Osteoblast (primary cell): ENCODE results near the gene SYNM. TPM values are rescaled to one million over a fixed set of nuclear protein-coding genes. Genes with fewer than 3 reads are reported as not detected.

Experiments
- DNase-seq: peaks from one replicate; pipeline ENCODE4 v3.0.0; 2011; ENCODE audit warnings: low spot score, mixed read lengths; ENCODE audit not compliant: insufficient read length; ENCODE audit errors: missing footprints
- H2AFZ ChIP-seq: 2 replicates; pipeline ENCODE4 v1.6.0; 2011; ENCODE audit warnings: mild to moderate bottlenecking, low read length
- H3K27ac ChIP-seq: 2 replicates; pipeline ENCODE4 v1.5.1; 2011; ENCODE audit warnings: mild to moderate bottlenecking, low read depth, low read length, moderate library complexity
- H3K27me3 ChIP-seq: 2 replicates; pipeline ENCODE4 v1.6.0; 2012; ENCODE audit warnings: mild to moderate bottlenecking, control low read depth, inconsistent platforms, low read length, moderate library complexity; ENCODE audit not compliant: insufficient read depth
- H3K36me3 ChIP-seq: 2 replicates; pipeline ENCODE4 v1.5.1; 2011; ENCODE audit warnings: mild to moderate bottlenecking, low read length, control low read depth, moderate library complexity; ENCODE audit not compliant: insufficient read depth
- H3K4me1 ChIP-seq: 2 replicates; pipeline ENCODE4 v1.5.1; 2011; ENCODE audit warnings: mild to moderate bottlenecking, low read length, control low read depth, moderate library complexity; ENCODE audit not compliant: insufficient read depth
- H3K4me2 ChIP-seq: 2 replicates; pipeline ENCODE4 v1.6.0; 2011; ENCODE audit warnings: mild to moderate bottlenecking, low read length; ENCODE audit not compliant: insufficient read depth
- H3K4me3 ChIP-seq: fragments of 200-600 bp; sonication (generic); 3 replicates; pipeline ENCODE4 v1.5.1; 2012; ENCODE audit warnings: mild to moderate bottlenecking, low read length, inconsistent platforms; ENCODE audit not compliant: insufficient read depth
- H3K79me2 ChIP-seq: 2 replicates; pipeline ENCODE4 v1.6.0; 2012; ENCODE audit warnings: mild to moderate bottlenecking, low read length, control low read depth, inconsistent platforms; ENCODE audit not compliant: insufficient read depth
- H3K9me3 ChIP-seq: 2 replicates; pipeline ENCODE4 v1.5.1; 2011; ENCODE audit warnings: low read depth, low read length, control low read depth
- H4K20me1 ChIP-seq: 2 replicates; pipeline ENCODE4 v1.6.0; 2012; ENCODE audit warnings: mild to moderate bottlenecking, low read length, control low read depth; ENCODE audit not compliant: insufficient read depth
- total RNA-seq: library from RNA; depleted of rRNA; stranded (reverse); fragments of >200 nt; gene quantifications from 2 replicates; pipeline ENCODE4 v1.2.3, GENCODE V29; 2012
- TF ChIP-seq, protein P1 (sequence below): IDR thresholded peaks from 2 replicates; pipeline ENCODE4 v1.5.1; 2011; ENCODE audit warnings: mild to moderate bottlenecking, low read depth, low read length, moderate library complexity; ENCODE audit errors: extremely low read depth

The SYNM gene
- total RNA-seq, 1 donor: 4.0 TPM

DNA sequence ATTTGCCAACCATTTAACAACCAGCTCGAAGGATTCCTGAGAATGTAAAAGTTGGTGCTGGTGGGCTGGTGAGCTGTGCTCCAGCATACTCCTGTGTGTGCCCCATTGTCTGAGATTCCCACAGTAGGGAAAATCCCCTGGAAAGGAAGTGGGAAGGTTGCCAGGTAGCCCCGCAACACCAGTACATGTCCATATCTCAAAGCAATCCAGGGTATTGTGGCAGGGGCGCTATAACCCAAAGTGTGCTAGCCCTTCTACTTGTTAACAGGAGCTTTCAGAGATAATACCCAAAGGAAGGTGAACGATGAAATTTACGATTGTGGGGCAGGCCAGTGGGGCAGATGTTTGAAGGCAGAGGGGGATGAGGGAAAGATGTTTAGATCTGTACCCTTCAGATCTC, 42.7 kb upstream of the SYNM start:
- H2AFZ ChIP-seq: no peak overlapping the region
- H3K36me3 ChIP-seq: no peaks in the 10 kb centered on the region
- H3K27me3 ChIP-seq: peaks cover 7% of the 10 kb centered on the region
- no peak overlapping the region for H3K27ac ChIP-seq
- no peak for DNase-seq
- no peaks in the 10 kb centered on the region for H3K9me3 ChIP-seq
- TF ChIP-seq, protein P1, sequence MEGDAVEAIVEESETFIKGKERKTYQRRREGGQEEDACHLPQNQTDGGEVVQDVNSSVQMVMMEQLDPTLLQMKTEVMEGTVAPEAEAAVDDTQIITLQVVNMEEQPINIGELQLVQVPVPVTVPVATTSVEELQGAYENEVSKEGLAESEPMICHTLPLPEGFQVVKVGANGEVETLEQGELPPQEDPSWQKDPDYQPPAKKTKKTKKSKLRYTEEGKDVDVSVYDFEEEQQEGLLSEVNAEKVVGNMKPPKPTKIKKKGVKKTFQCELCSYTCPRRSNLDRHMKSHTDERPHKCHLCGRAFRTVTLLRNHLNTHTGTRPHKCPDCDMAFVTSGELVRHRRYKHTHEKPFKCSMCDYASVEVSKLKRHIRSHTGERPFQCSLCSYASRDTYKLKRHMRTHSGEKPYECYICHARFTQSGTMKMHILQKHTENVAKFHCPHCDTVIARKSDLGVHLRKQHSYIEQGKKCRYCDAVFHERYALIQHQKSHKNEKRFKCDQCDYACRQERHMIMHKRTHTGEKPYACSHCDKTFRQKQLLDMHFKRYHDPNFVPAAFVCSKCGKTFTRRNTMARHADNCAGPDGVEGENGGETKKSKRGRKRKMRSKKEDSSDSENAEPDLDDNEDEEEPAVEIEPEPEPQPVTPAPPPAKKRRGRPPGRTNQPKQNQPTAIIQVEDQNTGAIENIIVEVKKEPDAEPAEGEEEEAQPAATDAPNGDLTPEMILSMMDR: no peak
- no peak overlapping the region for H3K4me2 ChIP-seq
- H3K79me2 ChIP-seq: no peaks in the 10 kb centered on the region
- no peaks in the 10 kb centered on the region for H4K20me1 ChIP-seq
- H3K4me3 ChIP-seq: no peak overlapping the region
- peaks cover 8% of the 10 kb centered on the region for H3K4me1 ChIP-seq

DNA sequence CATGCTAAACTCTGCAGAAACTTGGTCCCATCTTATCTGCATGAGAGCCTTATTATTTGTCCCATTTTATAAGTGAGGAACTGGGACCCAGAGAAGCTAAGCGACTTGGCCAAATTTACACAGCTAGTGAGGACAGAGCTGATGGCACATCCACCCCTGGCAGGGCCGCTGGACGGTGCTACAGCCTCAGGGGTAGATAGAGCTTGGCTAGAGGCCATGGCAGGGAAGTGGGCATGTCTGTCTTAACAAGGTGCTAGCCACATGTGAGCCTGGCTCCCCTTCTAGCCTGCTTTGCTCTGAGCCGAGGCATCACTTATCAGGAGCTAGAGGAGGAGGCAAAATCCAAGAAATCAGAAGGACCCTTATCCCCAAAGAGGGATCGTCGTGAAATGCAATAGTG, 36.7 kb upstream of the SYNM start:
- DNase-seq: no peak
- TF ChIP-seq, protein P1: no peak
- Histone ChIP-seq H4K20me1 (no peaks in the 10 kb centered on the region), H3K9me3 (no peaks in the 10 kb centered on the region), H3K4me1 (no peaks in the 10 kb centered on the region), H2AFZ (no peak overlapping the region), H3K79me2 (no peaks in the 10 kb centered on the region), H3K36me3 (no peaks in the 10 kb centered on the region), H3K27ac (no peak overlapping the region), H3K4me3 (no peak overlapping the region), H3K27me3 (peaks cover 3% of the 10 kb centered on the region), H3K4me2 (no peak overlapping the region)

DNA sequence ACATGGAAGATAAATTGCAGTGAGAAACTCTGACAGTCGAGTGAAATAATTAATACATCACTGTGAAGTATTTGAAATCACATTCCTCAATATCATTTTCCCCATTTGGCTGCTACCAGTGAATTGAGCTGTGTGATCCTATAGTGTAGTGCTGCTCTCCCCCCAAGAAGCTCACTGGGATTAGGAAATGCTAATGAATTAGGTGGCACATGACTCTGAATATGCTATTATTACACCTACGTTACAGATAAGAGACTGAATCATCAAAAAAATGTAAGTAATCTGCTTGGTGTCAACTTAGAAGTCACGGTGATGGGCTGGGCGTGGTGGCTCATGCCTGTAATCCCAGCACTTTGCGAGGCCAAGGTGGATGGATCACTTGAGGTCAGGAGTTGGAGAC, 34.7 kb upstream of the SYNM start:
- no peak for DNase-seq
- Histone ChIP-seq H4K20me1 (no peaks in the 10 kb centered on the region), H3K4me1 (no peaks in the 10 kb centered on the region), H3K79me2 (no peaks in the 10 kb centered on the region), H3K27ac (no peak overlapping the region), H3K9me3 (no peaks in the 10 kb centered on the region), H3K4me2 (no peak overlapping the region), H3K4me3 (no peak overlapping the region), H3K27me3 (peaks cover 2% of the 10 kb centered on the region), H2AFZ (no peak overlapping the region), H3K36me3 (no peaks in the 10 kb centered on the region)
- TF ChIP-seq, protein P1: no peak

DNA sequence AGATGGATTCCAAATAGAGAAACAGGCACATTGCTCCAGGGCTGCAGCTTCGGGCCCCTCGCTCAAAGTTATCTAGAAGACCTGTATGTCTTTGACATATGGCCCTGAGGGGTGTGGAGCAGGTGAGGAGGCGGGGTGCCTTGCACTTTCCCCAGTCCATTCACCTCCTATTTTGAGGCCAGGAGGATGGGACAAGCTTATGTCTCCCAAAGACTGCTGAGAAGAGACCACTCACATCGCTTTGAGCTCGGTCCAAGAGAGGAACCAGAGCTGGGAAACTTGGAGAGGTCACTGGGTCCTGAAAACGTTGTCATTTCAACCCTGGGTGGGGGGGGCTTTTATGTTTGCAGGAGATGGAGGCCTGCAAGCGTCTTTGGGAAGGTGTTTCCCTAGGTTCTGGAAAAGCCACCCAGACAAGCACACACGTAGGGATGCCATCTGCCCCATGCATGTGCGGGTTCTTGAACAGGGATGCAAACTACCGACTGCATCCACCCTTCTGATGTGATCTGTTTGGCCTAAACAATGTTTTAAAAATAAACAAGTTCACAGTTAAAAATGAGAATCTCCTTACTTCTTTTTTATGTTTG, 33.7 kb upstream of the SYNM start:
- H3K36me3 ChIP-seq: no peaks in the 10 kb centered on the region

More for the DNA sequence above, 33.7 kb upstream of the SYNM start:
- Histone ChIP-seq H3K9me3 (no peaks in the 10 kb centered on the region), H2AFZ (no peak overlapping the region), H3K27me3 (peaks cover 2% of the 10 kb centered on the region), H4K20me1 (no peaks in the 10 kb centered on the region), H3K4me1 (no peaks in the 10 kb centered on the region), H3K27ac (no peak overlapping the region), H3K4me3 (no peak overlapping the region), H3K79me2 (no peaks in the 10 kb centered on the region), H3K4me2 (no peak overlapping the region)
- TF ChIP-seq, protein P1: no peak
- DNase-seq: no peak
